H4 (cell line): Measurements from ENCODE around the gene DBI. TPM values are rescaled to one million over a fixed set of nuclear protein-coding genes. Genes with fewer than 3 reads are reported as not detected.
A peak's percentile ranks its signal among the peaks of the same experiment; 100 is the strongest.

Experiments used
- DNase-seq: peaks from one replicate; pipeline ENCODE4 v3.0.0-alpha.2; 2015; ENCODE audit warnings: low spot score
- total RNA-seq: library from RNA; depleted of rRNA; stranded (reverse); fragments of >200 nt; shearing (Covaris generic); gene quantifications from 2 replicates; pipeline ENCODE4 v1.2.3, GENCODE V29; 2014; rRNA removed

The DBI gene
- 301 and 339 TPM in 2 replicates for total RNA-seq

- DNase-seq, result peak; percentile 92
Measured at GRCh38 chr2:119366649-119367471, at the start of gene DBI, which contains the start of gene C2orf76. TSS of gene DBI (plus strand) at chr2:119366977. CDS start at chr2:119367052, 75 bp downstream. TSS of gene C2orf76 (minus strand) at chr2:119366834. CDS start at chr2:119339959, 26,875 bp downstream.

GRCh38 chr2:119317554-119317953 is 49.2 kb upstream of the DBI start:
- no peak for DNase-seq

GRCh38 chr2:119319593-119319992 is 47.2 kb upstream of the DBI start:
- no peak for DNase-seq

- no peak for DNase-seq
Measured at GRCh38 chr2:119323459-119323858, 43.3 kb upstream of the DBI start.

GRCh38 chr2:119324685-119325270 is 42.0 kb upstream of the DBI start:
- no peak for DNase-seq

GRCh38 chr2:119326938-119327337 is 39.8 kb upstream of the DBI start:
- no peak for DNase-seq

GRCh38 chr2:119327431-119327830 is 39.3 kb upstream of the DBI start:
- no peak for DNase-seq

GRCh38 chr2:119332953-119333352 is 33.8 kb upstream of the DBI start:
- DNase-seq, result no peak

- DNase-seq, result no peak
Measured at GRCh38 chr2:119333360-119333759, 33.4 kb upstream of the DBI start.

- no peak for DNase-seq
Measured at GRCh38 chr2:119333833-119334232, 32.9 kb upstream of the DBI start.

GRCh38 chr2:119337749-119338148 is 29.0 kb upstream of the DBI start:
- no peak for DNase-seq

- no peak for DNase-seq
Measured at GRCh38 chr2:119338272-119338671, 28.5 kb upstream of the DBI start.

- DNase-seq, result no peak
Measured at GRCh38 chr2:119338826-119339561, 27.8 kb upstream of the DBI start.

GRCh38 chr2:119339562-119339923 is 27.2 kb upstream of the DBI start:
- DNase-seq, result no peak

GRCh38 chr2:119341684-119342083 is 25.1 kb upstream of the DBI start:
- no peak for DNase-seq

GRCh38 chr2:119349289-119349688 is 17.5 kb upstream of the DBI start:
- no peak for DNase-seq

GRCh38 chr2:119350311-119350998 is 16.3 kb upstream of the DBI start:
- no peak for DNase-seq

- DNase-seq, result no peak
Measured at GRCh38 chr2:119352357-119352756, 14.4 kb upstream of the DBI start.

- no peak for DNase-seq
Measured at GRCh38 chr2:119354860-119355259, 11.9 kb upstream of the DBI start.

- no peak for DNase-seq
Measured at GRCh38 chr2:119359774-119360173, 7.0 kb upstream of the DBI start.

- DNase-seq, result no peak
Measured at GRCh38 chr2:119360423-119360966, 6.3 kb upstream of the DBI start.

GRCh38 chr2:119364798-119365197 is 2.0 kb upstream of the DBI start:
- DNase-seq, result no peak
